GM18511 (cell line): ENCODE measurements around the gene CCM2L.
"Not testable (repeated sequence)": the region's sequence is repeated elsewhere in the genome, so short reads cannot be mapped to it uniquely, and the experiment has no call there.

Experiments used
- ATAC-seq: cut with Tn5 transposase; IDR thresholded peaks from one replicate; pipeline ENCODE4 v1.9.1; 2021; ENCODE audit warnings: mild to moderate bottlenecking, moderate library complexity; ENCODE audit not compliant: unreplicated experiment

Gene CCM2L

DNA sequence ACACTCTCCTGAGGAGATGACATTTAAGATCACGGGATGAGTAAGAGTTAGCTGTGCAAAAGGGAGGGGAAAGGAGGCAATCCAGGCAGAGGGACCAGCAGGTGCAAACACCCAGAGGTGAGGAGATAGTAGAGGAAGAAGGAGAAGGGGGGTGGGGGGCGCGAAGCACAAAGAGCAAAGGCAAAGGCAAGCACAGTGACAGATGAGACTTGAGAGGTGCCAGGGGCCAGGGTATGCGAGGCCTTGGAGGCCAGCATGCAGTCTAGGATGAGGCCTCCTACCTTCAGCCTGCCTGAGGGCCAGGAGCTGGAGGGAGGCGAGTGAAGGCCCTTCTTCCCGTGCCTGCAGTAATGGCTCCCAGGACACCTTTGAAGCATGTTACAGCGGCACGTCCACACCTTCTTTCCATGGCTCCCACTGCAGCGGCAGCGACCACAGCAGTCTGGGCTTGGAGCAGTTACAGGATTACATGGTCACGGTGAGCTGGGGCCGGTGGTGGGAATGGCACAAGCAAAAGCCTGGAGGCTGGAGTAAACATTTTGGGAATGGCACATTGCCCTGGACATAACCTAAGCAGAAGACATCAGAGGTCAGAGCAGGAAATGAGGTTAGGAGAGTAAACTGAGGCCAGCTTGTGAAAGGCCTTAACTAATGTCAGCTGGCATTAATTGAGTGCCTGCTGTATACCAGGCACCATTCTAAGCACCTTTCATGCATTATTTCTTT is 18.6 kb downstream of the CCM2L start:
- ATAC-seq, result no peak

DNA sequence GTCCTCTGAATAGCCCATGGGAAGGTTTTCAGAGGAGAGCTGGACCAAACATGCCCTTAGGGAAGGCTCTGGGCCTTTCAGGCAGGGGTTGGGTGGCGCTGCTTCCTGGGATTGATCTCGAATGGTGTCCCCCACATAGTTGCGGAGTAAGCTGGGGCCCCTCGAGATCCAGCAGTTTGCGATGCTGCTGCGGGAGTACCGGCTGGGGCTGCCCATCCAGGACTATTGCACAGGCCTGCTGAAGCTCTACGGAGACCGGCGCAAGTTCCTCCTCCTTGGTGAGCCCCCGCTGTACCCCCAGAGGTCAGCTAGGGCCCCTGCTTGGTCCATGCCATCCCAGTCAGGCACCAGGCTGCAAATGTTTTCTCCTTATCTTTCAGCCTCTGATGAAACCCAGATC is 19.3 kb downstream of the CCM2L start:
- ATAC-seq, result no peak

DNA sequence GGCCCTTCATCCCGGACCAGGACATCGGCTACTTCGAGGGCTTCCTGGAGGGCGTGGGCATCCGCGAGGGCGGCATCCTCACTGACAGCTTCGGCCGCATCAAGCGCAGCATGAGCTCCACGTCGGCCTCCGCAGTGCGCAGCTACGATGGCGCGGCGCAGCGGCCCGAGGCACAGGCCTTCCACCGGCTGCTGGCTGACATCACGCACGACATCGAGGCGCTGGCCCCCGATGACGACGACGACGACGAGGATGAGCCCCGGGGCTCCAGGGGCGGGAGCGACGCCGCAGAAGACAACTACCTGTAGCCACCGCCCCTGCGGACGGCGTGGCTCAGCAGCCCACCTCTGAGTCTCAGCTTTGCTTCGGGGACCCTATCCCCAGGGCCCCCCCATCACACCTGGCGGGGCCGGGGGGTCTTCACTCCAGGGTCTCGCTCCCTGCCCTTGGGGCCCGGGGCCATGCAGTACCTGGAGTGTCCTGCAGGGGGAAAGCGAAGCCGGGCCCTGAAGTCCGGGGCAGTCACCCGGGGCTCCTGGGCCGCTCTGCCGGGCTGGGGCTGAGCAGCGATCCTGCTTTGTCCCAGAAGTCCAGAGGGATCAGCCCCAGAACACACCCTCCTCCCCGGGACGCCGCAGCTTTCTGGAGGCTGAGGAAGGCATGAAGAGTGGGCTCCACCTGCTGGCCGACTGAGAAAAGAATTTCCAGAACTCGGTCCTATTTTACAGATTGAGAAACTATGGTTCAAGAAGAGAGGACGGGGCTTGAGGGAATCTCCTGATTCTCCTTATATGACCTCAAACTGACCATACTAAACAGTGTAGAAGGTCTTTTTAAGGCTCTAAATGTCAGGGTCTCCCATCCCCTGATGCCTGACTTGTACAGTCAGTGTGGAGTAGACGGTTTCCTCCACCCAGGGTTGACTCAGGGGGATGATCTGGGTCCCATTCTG is 21.0 kb downstream of the CCM2L start:
- no peak for ATAC-seq

DNA sequence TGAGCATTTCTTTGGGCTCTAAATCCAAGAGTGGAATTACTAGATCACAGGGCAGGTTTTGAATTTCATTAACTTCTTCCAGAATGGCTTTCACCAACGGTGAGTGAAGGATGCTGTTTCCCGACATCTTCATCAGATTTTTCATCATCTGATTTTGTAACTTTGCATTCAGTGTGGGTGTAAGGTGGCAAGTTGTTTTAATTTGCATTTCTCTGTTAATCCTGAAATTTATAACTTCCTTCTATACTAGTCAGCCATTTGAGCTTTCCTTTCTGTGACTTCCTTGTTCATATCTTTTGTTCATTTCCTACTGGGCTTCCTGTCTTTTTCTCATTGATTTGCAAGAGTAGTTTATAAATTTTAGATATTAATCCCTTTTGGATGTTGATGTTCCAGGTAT is 23.1 kb downstream of the CCM2L start:
- ATAC-seq, result no peak

DNA sequence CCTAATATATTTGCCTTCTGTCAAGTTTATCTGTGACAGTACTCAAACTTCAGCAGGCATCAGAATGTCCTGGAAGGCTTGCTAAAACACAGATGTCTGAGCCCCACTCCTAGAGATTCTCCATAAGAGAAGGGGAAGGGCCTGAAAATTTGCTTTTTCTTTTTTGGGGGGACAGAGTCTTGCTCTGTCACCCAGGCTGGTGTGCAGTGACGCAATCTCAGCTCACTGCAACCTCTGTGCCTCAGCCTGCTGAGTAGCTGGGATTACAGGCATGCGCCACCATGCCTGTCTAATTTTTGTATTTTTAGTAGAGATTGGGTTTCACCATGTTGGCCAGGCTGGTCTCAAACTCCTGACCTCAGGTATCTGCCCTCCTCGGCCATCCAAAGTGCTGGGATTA is 23.5 kb downstream of the CCM2L start:
- ATAC-seq, result not testable (repeated sequence)

DNA sequence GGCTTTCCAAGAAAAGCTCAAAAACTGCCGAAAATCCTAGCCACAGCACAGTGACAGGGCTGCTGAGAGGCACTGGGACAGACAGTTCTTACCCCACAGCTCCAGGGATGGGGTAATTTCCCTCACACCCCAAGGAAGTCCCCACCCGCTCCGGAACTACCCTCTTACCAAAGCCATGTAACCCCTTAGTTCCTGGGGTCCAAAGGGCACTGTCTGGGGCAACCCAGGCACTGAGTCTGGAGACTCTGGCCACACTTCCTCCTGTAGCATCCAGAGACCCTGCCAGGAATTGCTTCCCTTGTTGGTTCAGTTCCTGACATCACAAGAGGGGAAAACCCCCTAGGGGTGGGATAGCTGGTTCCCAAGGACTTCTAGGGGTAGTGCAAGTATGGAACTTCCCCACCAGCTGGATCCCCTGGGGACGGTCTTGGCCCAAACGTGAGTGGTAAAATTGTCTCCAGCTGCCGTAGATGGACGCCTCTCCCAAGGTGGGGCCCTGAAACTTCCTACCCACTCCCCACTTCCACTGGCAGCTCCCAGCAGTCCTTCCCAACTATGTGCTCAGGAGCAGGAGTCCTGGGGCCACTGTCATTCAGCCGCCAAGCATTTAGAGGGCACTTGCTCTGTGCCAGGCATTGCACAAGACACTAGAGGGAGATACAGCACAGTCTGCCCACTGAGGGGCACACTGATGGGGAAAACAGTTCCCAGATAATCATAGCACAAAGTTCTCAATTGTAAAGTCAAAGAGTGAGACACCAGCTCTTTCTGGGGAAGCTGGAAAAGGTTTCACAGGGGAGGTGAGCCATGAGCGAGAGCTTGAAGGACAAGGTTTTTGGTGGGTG is 24.6 kb downstream of the CCM2L start:
- no peak for ATAC-seq

DNA sequence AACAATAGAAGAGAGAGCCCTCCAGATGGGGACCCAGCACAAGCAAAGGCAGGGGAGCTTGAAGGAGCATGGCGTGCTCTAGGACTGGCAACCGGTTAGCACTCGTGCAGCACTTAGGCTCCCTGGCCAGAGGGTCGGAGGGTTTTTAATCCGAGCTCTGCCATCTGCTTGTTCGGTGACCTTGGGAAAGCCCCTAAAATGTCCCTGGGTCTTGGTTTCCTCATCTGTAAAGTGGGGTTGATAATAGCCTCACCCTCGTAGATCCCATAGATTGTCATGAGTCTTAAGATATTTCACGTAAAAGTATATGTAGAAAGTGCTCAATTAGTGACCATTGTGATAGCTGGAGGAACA is 25.2 kb downstream of the CCM2L start:
- no peak for ATAC-seq

DNA sequence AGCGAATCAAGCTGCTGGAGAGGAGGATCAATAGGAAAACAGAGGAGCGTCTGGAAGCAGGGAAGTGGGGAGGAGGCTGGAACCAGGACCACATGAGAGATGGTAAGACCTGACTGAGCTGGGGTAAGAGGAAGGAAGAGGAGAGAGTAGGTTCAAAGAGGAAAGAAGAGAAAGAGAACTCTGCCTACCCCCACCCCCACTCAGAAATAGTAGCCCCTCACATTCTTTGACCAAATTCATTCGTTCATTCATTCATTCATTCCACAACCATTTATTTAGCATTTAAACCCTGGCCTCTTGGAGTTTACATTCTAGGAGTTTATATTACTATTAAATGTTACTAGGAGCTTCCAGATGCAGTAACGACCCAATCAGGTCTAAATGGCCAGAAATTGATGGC is 26.0 kb downstream of the CCM2L start:
- no peak for ATAC-seq

DNA sequence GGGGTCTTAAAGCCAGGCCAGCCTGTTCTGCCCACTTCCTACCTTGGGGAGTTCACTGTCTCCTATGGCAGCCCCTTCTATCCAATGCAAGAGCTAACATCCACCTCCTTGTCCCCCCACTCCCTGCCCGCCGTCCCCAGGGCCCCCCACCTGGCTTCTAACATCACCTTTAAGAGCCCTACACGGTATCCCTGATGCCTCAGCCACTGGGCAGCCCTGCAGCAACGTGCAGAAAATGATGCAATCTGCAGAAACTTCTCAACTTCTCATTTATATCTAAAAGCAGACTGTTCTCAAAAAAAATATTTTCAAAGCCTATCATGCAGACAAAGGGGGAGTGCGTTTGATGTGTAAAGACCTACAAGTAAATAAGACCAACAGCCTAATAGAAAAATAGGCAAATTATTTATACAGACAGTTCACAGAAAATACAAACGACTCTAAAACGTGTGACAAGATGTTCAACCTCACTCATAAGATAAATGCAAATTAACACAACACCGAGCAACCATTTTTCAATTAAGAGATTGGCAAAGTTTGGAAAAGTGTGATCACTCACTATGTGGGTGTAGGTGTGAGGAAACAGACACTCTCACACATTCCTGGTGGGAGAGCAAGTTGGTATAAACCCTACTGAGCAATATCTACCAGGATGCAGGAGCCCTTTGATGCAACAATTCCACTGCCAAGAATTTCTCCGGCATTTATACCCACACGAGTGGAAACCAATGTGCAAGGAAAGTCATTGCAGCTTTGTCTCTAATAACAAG is 26.7 kb downstream of the CCM2L start:
- no peak for ATAC-seq

DNA sequence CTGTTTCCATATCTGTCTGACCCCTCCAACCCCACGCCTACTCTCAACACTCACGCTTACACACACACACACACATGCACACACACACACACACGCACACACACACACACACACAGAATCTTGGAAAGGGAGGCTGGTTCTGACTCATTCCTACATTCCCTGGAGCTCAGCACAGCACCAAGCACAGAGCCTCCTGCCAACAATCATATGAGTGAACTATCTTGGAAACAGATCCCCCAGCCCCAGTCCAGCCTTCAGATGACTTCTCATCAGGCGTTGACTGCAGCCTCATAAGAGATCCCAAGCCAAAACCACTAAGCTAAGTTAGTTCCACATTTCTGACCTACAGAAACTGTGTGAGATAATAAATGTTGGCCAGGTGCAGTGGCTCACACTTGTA is 27.7 kb downstream of the CCM2L start:
- ATAC-seq, result no peak

DNA sequence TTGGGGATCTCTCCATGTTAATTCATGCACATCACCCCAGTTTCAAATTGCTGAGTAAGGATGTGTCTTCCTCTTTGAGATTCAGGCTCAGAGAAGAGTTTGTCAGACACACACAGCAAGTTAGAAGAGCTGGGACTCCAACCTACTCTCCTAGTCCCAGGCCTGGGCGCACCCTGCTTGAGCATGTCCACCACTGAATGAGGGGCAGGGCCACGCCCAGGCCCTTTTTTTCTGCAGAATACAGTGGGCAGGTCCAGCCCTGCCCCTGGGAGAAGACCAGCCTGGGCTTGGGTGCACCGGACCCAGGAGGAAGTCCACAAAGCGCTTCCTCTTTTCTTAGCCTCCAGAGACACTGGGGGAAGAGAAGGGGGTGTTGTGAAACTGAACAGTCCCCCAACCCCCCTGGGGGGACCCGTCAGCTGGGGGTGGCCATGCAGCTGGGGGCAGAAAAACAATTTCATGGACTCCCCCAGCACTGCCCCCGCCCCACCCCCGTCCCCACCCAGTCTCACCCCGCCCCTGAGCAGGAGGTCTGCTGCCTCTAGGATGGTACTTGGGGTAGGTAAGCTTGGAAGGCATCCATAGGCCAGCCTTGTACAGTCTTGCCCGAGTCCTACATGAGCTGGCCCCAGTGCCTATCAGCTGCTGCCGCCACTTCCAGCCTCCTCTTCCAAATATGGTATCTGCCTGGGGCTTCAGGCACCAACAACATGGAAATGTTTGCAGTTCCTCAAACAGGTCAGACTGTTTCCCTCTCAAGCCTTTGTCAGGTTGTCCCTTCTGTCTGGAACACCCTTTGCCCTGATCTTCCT is 30.1 kb downstream of the CCM2L start:
- ATAC-seq, result peak; percentile 85

DNA sequence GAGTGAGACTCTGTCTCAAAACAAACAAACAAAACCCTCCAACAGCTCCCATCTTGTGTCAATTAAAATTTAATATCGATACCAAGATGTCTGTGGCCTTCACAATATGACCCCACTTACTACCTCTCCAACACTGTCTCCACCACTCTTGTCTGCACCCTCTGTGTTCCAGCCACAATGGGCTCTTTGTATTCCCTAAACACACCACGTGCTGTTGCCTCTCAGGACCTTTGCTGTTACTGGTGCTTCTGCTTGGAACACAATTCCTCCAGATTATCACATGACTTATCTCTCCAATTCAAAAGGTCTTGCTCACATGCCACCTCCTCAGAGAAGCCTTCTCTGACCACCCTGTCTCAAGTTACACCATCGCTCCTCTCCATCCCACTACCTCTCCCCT is 35.8 kb downstream of the CCM2L start:
- no peak for ATAC-seq

DNA sequence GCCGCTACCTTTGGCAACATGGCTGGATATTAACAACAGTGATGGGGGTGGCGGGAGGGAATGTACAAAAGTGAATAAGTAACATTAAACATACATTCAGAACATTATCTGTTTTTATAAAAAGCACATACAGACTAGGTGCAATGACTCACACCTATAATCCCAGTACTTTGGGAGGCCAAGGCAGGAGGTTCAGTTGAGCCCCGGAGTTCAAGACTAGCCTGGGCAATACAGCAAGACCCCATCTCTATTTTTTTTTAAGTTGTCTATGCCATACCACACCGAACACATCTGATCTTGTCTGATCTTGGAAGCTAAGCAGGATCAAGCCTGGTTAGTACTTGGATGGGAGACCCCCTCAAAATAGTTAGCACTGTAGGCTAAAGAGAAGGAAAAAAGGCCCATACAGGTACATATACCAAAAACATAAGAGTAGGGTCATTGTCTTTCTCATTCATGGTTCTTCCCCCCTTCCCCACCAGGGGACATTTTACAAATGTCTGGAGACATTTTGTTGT is 40.1 kb downstream of the CCM2L start:
- no peak for ATAC-seq

DNA sequence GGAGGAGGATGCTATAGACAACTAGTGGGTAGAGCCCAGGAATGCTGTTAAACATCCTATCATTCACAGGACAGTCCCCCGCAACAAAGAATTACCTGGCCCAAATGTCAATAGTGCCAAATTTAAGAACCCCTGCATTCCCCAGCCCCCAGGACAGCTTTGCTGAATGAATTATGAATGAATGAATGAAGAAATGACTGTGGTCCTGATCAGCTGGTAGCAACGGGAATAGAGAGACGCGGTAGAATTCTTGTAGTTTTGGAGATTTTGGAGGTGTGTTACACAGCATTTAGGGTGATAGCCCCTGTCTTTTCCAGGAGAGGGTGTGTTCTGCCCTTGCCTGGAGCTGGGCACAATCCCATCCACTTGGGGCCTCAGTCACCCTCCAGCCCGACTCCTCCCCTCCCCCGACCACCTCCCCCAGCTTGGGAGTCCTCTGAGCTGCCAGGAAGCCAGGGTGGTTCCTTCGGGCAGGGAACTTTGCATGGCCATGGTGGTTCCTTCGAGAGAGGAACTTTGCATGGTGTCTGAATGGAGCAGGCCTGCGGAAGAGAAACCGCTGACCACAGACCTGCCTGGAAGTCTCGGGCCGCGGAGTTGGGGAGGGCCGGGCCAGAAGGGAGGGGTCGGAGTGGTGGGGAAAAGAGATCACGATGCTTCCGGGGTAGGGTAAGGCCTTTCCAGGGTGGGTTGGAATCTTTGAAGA is 40.8 kb downstream of the CCM2L start:
- no peak for ATAC-seq

DNA sequence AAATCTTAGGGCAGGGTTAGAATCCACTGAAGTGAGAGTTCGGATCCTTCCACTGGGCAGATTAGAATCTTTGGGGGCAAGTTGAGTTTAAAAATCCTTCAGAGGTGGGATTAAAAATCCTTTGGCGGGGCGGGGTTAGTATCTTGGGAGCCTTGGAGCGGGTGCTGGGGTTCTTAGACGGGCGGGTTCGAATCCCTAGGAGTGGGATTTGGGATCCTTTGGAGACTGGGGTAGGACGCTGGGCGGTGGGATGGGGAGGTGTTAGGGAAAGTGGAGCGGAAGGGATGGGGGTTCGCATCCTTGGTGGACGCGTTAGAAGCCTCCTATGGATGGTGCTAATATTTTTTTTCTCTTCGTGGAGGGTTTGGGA is 41.5 kb downstream of the CCM2L start:
- no peak for ATAC-seq

DNA sequence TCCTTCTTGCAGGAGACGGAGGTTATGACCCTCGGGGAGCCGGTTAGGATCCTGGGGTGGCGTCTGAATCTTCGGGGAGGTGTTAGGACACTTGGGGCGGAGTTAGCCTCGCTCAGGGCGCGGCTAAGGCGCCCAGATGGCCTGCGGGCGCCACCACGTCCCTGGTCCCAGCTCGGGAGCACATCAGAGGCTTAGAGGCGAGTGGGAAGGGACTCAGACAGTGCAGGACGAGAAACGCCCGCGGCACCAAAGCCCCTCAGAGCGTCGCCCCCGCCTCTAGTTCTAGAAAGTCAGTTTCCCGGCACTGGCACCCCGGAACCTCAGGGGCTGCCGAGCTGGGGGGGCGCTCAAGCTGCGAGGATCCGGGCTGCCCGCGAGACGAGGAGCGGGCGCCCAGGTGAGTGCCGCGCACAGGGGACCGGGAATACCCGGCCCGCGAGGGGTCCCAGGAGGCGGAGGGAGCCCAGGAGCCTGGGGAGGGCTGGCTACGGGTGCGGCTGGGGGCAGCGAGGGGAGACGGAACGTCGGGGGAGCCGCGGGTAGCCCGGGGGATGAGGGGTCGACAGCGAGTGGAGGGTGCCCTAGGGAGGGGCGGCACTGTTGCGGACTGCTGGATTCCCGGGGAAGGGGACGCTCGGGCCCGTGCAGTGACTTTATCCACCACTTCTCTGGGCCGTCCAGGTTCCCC is 42.0 kb downstream of the CCM2L start, which contains the start of gene HCK:
Gene HCK (plus strand): TSS at position 153 of the 688 bp plus-strand sequence.
- ATAC-seq, result peak; percentile 70

DNA sequence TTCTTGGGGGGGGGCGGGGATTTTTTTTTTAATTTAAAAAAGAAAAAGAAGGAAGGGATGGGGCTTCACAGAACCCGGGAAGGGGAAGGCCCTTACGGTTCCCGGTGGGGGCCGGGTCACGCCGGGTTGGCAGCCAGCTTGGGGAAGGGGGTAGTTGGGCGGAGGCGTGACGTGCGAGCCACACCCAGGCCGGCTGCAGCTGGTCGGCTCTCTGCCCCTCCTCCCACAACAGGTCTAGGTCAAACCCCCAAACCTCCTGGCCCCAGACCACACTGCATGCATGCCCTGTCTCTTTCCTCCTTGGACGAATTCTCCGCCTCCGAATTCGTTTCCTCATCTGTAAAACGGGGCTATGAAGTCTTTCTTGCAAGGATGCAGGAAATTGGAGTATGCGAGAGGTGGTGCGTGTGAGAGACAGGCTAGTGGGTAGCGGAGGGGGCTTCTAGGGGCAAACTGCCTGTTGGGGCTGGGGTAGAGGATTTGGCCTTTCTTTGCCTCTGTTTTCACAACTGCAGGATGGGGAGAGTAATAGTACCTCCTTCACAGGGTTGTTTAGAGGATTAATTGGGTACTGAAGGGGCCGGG is 42.6 kb downstream of the CCM2L start:
- ATAC-seq, result peak; percentile 71

DNA sequence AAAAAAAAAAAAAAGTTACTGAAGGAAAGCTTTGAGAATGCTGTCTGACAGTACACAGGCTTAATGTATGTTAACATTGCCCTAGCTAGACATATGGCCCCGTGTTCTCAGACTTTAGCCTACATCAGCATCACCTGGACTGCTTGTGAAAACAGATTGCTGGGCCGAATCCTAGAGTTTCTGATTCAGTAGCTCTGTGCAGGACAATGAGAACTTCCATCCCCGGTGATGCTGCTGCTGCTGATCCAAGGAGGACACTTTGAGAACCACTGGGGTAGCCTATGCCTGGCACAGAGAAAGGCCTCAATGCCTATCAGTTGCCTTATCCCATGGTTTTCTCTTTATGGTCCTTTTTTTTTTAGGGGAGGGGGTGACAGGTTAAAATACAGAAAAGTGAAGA is 43.4 kb downstream of the CCM2L start:
- ATAC-seq, result no peak
